Neural crest cell (in vitro differentiated cells): ENCODE measurements around the gene XYLT1. TPM values are rescaled to one million over a fixed set of nuclear protein-coding genes. Genes with fewer than 3 reads are reported as not detected.
A peak's percentile ranks its signal among the peaks of the same experiment; 100 is the strongest.

ENCODE experiments used
- DNase-seq: peaks from one replicate; pipeline ENCODE4 v3.0.0; 2021; ENCODE audit warnings: low read depth, mixed read lengths, low spot score
- H3K27ac Mint-ChIP-seq: one replicate; pipeline ENCODE4 v1.8.0; 2021; ENCODE audit warnings: mild to moderate bottlenecking, mixed read lengths; ENCODE audit not compliant: unreplicated experiment
- H3K27me3 Mint-ChIP-seq: 2 replicates; pipeline ENCODE4 v1.8.0; 2021; ENCODE audit warnings: low read depth, mild to moderate bottlenecking, mixed read lengths
- H3K36me3 Mint-ChIP-seq: 2 replicates; pipeline ENCODE4 v1.8.0; 2021; ENCODE audit warnings: low read depth, mild to moderate bottlenecking, mixed read lengths
- H3K4me1 Mint-ChIP-seq: 2 replicates; pipeline ENCODE4 v1.8.0; 2021; ENCODE audit warnings: mixed read lengths
- H3K4me3 Mint-ChIP-seq: one replicate; pipeline ENCODE4 v1.8.0; 2021; ENCODE audit warnings: mild to moderate bottlenecking, mixed read lengths
- H3K9me3 Mint-ChIP-seq: 2 replicates; pipeline ENCODE4 v1.8.0; 2021; ENCODE audit warnings: mixed read lengths
- total RNA-seq: library from RNA; stranded (reverse); gene quantifications from 2 replicates; pipeline ENCODE4 v1.2.1, GENCODE V29; 2021
- TF ChIP-seq, protein P1 (sequence below): fragments of 200-600 bp; sonication (generic); conservative IDR thresholded peaks from 2 replicates; pipeline ENCODE4 v1.5.0; 2021; ENCODE audit warnings: antibody characterized with exemption, mild to moderate bottlenecking

XYLT1 gene
- total RNA-seq, 1 donor from 2014 or later, result 15.0 TPM

DNA sequence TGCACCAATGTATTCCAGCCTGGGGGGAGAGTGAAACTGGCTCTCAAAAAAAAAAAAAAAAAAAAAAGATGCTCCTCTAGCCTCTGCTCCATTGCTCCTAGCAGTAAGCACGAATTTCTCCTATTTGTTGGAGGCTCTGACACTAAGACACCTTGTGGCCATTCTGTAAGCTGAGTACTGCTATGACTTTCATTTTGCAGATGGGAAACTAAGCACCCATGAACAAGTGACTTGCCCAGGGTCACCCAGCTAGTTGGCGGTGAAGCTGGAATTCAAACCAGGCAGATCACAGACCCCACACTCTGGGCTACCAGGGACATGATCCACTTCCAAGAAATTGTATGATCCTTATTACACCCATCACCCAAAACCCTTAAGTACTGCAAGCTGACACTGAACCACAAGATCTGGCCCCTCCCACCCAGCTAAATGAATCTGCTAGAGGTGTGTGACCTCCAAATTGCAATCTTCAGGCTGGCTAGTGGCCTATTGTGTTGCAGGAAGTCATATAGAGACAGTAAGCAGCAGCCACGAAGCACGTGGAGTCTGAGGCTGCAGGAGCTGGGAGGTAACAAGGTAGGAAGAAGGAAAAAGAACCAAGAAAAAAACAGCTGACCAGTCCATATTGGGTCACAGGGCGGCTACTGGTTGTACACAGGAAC is 209.4 kb downstream of the XYLT1 start:
- Mint-ChIP-seq H3K9me3 (no peaks in the 10 kb centered on the region), H3K4me3 (no peak overlapping the region), H3K4me1 (peaks cover 31% of the 10 kb centered on the region), H3K27ac (no peak overlapping the region), H3K27me3 (no peaks in the 10 kb centered on the region), H3K36me3 (peaks cover 3% of the 10 kb centered on the region)
- TF ChIP-seq, protein P1, sequence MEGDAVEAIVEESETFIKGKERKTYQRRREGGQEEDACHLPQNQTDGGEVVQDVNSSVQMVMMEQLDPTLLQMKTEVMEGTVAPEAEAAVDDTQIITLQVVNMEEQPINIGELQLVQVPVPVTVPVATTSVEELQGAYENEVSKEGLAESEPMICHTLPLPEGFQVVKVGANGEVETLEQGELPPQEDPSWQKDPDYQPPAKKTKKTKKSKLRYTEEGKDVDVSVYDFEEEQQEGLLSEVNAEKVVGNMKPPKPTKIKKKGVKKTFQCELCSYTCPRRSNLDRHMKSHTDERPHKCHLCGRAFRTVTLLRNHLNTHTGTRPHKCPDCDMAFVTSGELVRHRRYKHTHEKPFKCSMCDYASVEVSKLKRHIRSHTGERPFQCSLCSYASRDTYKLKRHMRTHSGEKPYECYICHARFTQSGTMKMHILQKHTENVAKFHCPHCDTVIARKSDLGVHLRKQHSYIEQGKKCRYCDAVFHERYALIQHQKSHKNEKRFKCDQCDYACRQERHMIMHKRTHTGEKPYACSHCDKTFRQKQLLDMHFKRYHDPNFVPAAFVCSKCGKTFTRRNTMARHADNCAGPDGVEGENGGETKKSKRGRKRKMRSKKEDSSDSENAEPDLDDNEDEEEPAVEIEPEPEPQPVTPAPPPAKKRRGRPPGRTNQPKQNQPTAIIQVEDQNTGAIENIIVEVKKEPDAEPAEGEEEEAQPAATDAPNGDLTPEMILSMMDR, result no peak
- no peak for DNase-seq

DNA sequence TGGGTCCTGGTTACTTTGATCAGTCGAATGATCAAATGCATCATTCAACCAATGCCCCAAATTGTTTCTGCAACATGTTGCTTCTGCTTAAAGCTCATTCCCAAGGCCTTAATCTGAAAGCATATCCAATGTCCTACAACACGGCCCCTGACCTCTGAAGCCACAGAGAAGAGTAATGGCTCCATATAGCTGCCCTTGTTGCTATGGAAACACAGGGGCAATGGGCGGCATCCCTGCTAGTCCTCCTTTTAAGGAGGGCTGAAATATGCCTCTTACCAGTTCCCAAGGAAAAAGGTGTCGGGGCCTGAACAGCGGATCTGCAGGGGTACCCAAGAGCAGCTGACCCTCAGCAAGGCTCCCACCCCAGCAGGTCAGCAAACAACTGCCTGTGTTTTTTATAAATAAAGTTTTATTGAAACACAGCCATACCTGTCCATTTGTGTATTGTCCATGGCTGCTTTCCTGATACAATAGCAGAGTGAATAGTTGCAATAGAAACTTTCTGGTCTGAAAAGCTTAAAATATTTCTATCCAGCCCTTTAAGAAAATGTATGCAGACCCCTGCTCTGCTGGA is 210.4 kb downstream of the XYLT1 start:
- TF ChIP-seq, protein P1, result no peak
- Mint-ChIP-seq H3K9me3 (no peaks in the 10 kb centered on the region), H3K27ac (no peak overlapping the region), H3K4me3 (no peak overlapping the region), H3K27me3 (no peaks in the 10 kb centered on the region), H3K4me1 (peaks cover 31% of the 10 kb centered on the region), H3K36me3 (peaks cover 3% of the 10 kb centered on the region)
- no peak for DNase-seq

DNA sequence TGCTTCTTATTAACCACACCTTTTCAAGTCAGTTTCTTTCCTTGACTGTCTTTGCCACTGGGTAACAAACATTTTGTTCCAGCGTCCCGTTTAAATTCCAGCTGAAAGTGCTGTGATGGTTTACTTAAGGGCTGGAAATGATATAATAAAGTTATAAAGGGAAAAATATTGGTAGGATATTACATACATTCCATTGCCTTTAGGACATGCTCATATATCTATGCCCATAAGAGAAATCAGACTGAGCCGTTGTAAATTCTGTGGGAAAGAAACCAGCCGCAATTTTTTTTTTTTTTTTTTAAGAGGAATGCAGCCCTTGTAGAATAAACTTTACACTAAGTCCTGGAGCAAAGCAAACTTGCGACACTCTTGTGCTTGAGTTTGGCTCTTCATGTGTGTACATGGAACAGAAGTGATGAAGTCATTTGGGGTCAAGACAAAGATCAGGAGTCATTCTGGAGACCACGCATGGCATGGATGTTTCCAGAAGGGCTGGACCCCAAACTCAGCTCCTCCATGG is 210.9 kb downstream of the XYLT1 start:
- TF ChIP-seq, protein P1, result no peak
- no peak for DNase-seq
- no peaks in the 10 kb centered on the region for H3K27me3 Mint-ChIP-seq
- H3K4me1 Mint-ChIP-seq, result peaks cover 31% of the 10 kb centered on the region
- no peaks in the 10 kb centered on the region for H3K9me3 Mint-ChIP-seq
- peaks cover 3% of the 10 kb centered on the region for H3K36me3 Mint-ChIP-seq
- H3K4me3 Mint-ChIP-seq, result no peak overlapping the region
- no peak overlapping the region for H3K27ac Mint-ChIP-seq

DNA sequence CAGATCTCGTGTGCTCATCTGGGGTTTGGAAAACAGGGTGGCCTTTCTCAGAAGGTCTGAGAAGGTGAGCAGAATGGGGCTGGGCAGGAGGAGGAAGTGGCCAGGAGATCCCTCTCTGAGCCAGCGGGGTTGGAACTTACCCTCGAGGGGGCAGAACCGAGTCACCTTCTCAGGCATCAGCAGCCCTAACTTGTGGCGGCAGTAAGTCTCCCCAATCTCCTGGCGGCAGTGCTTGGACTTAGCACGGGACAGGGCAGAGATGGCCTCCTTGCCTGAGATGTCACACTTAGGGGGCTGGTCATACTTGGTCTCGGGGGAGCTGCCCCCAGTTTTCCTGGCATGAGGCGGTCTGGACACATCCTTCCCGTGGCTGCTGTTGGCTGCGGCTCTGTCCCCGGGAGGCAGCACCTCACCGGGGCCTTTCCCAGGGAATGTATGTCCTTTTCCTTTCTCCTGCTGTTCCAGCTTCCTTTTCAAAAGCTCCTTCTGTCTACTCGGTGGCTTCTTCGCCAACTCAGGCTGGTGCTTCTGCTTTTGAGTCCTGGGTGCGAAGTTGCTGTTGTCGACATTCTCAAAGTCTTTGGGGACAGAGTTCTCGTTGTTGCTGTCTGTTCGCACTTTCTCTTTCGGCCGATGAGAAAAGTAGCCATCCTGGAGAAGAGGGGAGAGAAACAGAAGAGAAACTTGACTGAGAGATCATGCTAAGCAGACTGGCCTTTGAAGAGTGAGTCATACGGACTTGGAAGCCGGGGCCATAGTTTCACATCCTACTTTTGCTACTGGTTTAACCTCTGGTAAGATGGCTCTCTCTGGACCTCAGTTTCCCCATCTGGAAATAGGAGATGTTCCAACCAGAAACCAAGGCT is 211.7 kb downstream of the XYLT1 start:
- Mint-ChIP-seq H3K36me3 (peaks cover 3% of the 10 kb centered on the region), H3K4me3 (no peak overlapping the region), H3K4me1 (peaks cover 29% of the 10 kb centered on the region), H3K27me3 (no peaks in the 10 kb centered on the region), H3K27ac (peak overlapping the region; percentile 62), H3K9me3 (no peaks in the 10 kb centered on the region)
- TF ChIP-seq, protein P1, result no peak
- DNase-seq, result no peak

DNA sequence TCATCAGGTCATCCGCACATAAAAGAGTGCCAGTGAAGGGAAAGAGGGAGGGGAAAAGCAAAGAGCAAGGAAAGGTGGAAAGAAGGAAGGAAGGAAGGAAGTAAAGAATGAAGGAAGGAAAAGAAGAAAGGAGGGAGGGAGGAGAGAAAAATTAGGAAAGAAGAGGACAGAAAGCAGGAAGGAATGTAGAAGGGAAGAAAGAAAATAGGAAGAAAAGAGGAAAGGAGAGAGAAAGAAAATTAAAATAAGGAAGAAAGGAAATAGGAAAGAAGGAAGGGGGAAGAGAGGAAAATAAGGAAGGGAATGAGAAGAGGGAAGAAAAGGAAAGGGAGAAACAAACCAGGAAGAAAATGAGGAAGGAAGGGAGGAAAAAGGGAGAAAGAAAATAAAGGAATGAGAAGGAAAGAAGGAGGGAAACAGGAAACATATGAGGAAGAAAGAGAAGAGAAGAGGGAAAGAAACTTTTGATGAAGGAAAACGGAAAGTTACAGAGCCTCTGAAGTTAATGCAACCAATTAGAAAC is 212.6 kb downstream of the XYLT1 start:
- no peaks in the 10 kb centered on the region for H3K27me3 Mint-ChIP-seq
- no peak overlapping the region for H3K27ac Mint-ChIP-seq
- H3K9me3 Mint-ChIP-seq, result no peaks in the 10 kb centered on the region
- peaks cover 3% of the 10 kb centered on the region for H3K36me3 Mint-ChIP-seq
- H3K4me1 Mint-ChIP-seq, result peaks cover 24% of the 10 kb centered on the region
- DNase-seq, result no peak
- TF ChIP-seq, protein P1, result no peak
- no peak overlapping the region for H3K4me3 Mint-ChIP-seq
